Prostate gland (tissue), 2 donors: ENCODE data around the gene SEPTIN8. TPM values are rescaled to one million over a fixed set of nuclear protein-coding genes. Genes with fewer than 3 reads are reported as not detected.

Experiments
- DNase-seq: peaks from one replicate; pipeline ENCODE4 v3.0.0-alpha.2; 2019; ENCODE audit warnings: low spot score
- H3K27ac ChIP-seq, 2 donors: fragments of 200-600 bp; sonication (generic); 2 replicates each; pipeline ENCODE4 v1.5.1; 2017 to 2019
- H3K27me3 ChIP-seq: fragments of 200-600 bp; sonication (generic); replicated peaks from 2 replicates; pipeline ENCODE4 v1.5.1; 2019; ENCODE audit not compliant: insufficient read depth
- H3K36me3 ChIP-seq, 2 donors: fragments of 200-600 bp; sonication (generic); 1 replicate in 1 of 2; 2 replicates in 1 of 2; pipeline versions ENCODE4 v1.5.1 to v1.8.1; 2017 to 2019
- H3K4me1 ChIP-seq: fragments of 200-600 bp; sonication (generic); replicated peaks from 2 replicates; pipeline ENCODE4 v1.5.1; 2019
- H3K4me3 ChIP-seq, 2 donors: fragments of 200-600 bp; sonication (generic); 2 replicates each; pipeline ENCODE4 v1.5.1; 2017 to 2019
- H3K9me3 ChIP-seq: fragments of 200-600 bp; sonication (generic); 2 replicates; pipeline ENCODE4 v1.5.1; 2017
- CTCF ChIP-seq, 4 experiments: fragments of 200-600 bp in 2 of 4; fragments of 450-650 bp in 2 of 4; sonication (generic) in 2 of 4; IDR thresholded peaks; 1 replicate in 3 of 4; 2 replicates in 1 of 4; pipeline ENCODE4 v1.5.1; 2016 to 2019; ENCODE audit warnings: antibody characterized with exemption in 4 of 4, mild to moderate bottlenecking in 2 of 4, moderate library complexity in 2 of 4
- POLR2A ChIP-seq: fragments of 450-650 bp; IDR thresholded peaks from one replicate; pipeline ENCODE4 v1.6.1; 2016; ENCODE audit warnings: antibody characterized with exemption, mild to moderate bottlenecking
- POLR2AphosphoS5 ChIP-seq: sonication (generic); formaldehyde crosslinking; IDR thresholded peaks from one replicate; pipeline ENCODE4 v1.6.1; 2017; ENCODE audit warnings: antibody characterized with exemption
- WGBS: methylation state at CpG from one replicate; pipeline ENCODE4 v1.1.5; 2018; 5-methylcytosine and 5-hydroxymethylcytosine counted together
- intact Hi-C: fragments of 100-400 bp; cut with DNase I; formaldehyde crosslinking; loops from one replicate; pipeline ENCODE4 v1.14.2; 2022
- total RNA-seq, 2 donors: library from RNA; depleted of rRNA; stranded (reverse); fragments of >200 nt; gene quantifications; one replicate each; pipeline ENCODE4 v1.1.0, GENCODE V29; 2016

Gene SEPTIN8
- 10 to 100 TPM; 27.7 to 38.5 TPM for total RNA-seq

- no peaks in the 10 kb centered on the region for H3K36me3 ChIP-seq
- TF ChIP-seq POLR2AphosphoS5 (no peak), POLR2A (peak; percentile 10)
- peak within 1 kb of the TSS; percentile 70 to 71 for H3K27ac ChIP-seq
- no peaks in the 10 kb centered on the region for H3K27me3 ChIP-seq
- 1% methylated on average over 72 of the region's 82 CpGs for WGBS
- intact Hi-C loops: no loop called here
- peak within 1 kb of the TSS; percentile 71 to 85 for H3K4me3 ChIP-seq
- no peaks in the 10 kb centered on the region for H3K9me3 ChIP-seq
- peak; percentile 32 for DNase-seq
- no peaks in the 10 kb centered on the region for H3K4me1 ChIP-seq
Measured at GRCh38 chr5:132777209-132778069, at the start of gene SEPTIN8. Gene SEPTIN8 (minus strand): TSS chr5:132777239. CDS start chr5:132777137, 102 bp downstream.

- Histone ChIP-seq H3K27ac (peak overlapping the region in 1 of 2 donors; percentile 46), H3K27me3 (no peaks in the 10 kb centered on the region), H3K4me3 (no peak overlapping the region), H3K9me3 (no peaks in the 10 kb centered on the region), H3K4me1 (peaks cover 12% of the 10 kb centered on the region), H3K36me3 (no peaks in the 10 kb centered on the region)
- no peak for TF ChIP-seq POLR2A
- TF ChIP-seq CTCF (IDR thresholded peaks at IDR 0.05): no peak
- TF ChIP-seq POLR2AphosphoS5: peak; percentile 28
- no peak for DNase-seq
- intact Hi-C loops: loop anchor here (10.0 kb wide), 2 partner anchors 228 to 302 kb away; partner anchors contain the start of gene HSPA4
- 52% methylated on average over 6 of the region's 6 CpGs for WGBS
Measured at GRCh38 chr5:132826424-132827082, 49.5 kb upstream of the SEPTIN8 start.

DNA sequence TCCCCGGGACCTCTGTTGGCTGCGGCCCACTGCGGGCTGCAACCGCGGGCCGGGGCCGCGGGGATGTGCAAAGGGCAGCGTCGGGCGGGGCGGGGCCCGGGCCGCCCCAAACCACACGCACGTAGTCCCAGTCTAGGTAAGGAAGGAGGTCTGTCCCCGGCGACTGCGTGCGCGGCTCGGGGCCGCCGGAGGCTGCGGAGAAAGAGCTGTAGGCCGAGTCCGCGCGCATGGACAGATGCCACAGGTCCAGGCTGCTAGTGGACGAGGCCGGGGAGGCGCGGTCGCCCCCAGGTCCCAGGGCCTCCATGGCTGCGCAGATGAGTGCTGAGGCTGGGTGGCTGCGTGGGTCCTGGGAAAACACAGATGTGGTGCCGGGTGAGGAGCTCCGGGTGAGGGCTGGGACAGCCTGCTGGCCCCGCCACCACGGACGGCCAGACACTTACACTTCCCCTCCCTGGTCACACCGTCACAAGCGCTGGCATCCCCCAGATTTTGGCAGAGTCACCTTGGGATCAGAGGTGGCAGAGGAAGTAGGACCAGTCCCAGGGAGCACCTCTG is 48.9 kb upstream of the SEPTIN8 start:
- H3K4me3 ChIP-seq: no peak overlapping the region
- no peaks in the 10 kb centered on the region for H3K27me3 ChIP-seq
- TF ChIP-seq POLR2A: no peak
- H3K4me1 ChIP-seq: peaks cover 8% of the 10 kb centered on the region
- WGBS: 80% methylated on average over 27 of the region's 43 CpGs
- no peaks in the 10 kb centered on the region for H3K36me3 ChIP-seq
- peak overlapping the region in 1 of 2 donors; percentile 46 for H3K27ac ChIP-seq
- no peaks in the 10 kb centered on the region for H3K9me3 ChIP-seq
- intact Hi-C loops: loop anchor here (10.0 kb wide), 2 partner anchors 229 to 301 kb away; partner anchors contain the start of gene HSPA4
- DNase-seq: no peak

DNA sequence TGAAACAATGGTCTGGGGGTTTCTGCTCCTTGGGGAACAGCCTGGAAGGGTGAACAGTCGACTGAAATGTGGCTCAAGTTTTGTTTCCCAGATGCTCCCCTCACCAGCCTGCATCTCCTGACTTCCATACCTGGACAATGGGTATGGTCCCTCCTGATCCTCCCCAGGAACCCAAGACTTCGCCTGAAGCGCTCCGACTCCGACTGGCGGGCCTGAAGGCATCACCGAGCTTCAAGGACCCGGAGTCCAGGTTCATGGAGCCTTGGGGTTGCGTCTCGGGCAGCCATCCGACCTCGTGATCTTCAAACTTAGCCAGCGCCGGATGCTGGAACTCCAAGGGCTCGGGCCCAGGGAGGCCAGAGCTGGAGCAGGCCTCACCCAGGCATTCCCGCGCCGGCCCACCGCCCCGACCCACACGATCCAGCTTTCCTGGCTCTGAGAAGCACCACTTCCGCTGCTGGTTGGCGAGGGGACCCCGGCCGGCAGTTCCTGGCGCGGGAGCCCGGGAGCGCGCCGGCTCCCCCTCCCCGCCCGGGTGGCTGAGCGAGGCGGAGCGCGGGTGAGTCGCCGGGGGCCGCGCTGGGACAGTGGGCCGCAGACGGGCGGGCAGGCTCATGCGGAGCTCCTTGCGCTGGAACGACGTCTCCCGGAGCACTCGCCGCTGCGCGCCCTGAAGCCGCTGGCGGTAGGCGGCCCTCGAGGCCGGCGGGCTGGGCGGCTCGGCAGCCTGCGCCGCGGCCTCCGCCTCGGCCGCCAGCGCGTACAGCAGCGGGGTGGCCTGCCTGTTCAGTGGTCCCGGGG is 48.2 kb upstream of the SEPTIN8 start:
- no peak for DNase-seq
- TF ChIP-seq POLR2A (no peak), POLR2AphosphoS5 (no peak), CTCF (IDR thresholded peaks at IDR 0.05) (no peak)
- WGBS: 74% methylated on average over 39 of the region's 71 CpGs
- no peaks in the 10 kb centered on the region for H3K36me3 ChIP-seq
- intact Hi-C loops: loop anchor here (10.0 kb wide), 2 partner anchors 230 to 300 kb away; partner anchors contain the start of gene HSPA4
- H3K27me3 ChIP-seq: no peaks in the 10 kb centered on the region
- peaks cover 7% of the 10 kb centered on the region for H3K4me1 ChIP-seq
- H3K4me3 ChIP-seq: no peak overlapping the region
- peak overlapping the region in 1 of 2 donors; percentile 46 for H3K27ac ChIP-seq
- H3K9me3 ChIP-seq: no peaks in the 10 kb centered on the region

DNA sequence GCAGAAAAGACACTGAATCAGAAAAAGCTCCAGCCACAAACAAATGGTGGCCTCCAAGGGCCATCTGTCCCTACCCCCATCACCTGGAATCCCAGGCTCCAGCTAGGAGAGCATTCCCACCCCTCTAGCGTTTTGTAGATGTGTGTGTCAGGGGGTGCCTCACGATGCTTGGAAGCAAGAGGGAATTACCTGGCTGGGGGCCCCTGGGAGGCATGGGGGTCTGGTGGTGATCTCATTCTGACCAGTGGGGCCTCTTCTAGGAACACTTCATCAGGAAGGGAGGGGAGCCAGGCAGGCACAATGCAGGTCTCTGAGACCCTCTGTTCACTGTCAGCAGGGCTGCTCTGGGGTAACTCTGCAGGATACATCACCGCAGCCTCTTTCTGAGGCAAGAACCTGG is 47.4 kb upstream of the SEPTIN8 start:
- Histone ChIP-seq H3K36me3 (no peaks in the 10 kb centered on the region), H3K27ac (no peak overlapping the region), H3K4me3 (no peak overlapping the region), H3K4me1 (peaks cover 13% of the 10 kb centered on the region), H3K9me3 (no peaks in the 10 kb centered on the region), H3K27me3 (no peaks in the 10 kb centered on the region)
- no peak for DNase-seq
- intact Hi-C loops: loop anchor here (5.0 to 10.0 kb wide), 3 partner anchors 230 to 442 kb away; partner anchors contain the start of gene HSPA4
- WGBS: 100% methylated on average over 3 of the region's 3 CpGs
- TF ChIP-seq POLR2AphosphoS5: no peak
- no peak for TF ChIP-seq CTCF (IDR thresholded peaks at IDR 0.05)
- TF ChIP-seq POLR2A: no peak
